ENCODE results near the gene TIAM1. TPM values are rescaled to one million over a fixed set of nuclear protein-coding genes. Genes with fewer than 3 reads are reported as not detected.

The TIAM1 gene
- polyA plus RNA-seq, 4 donors = 12.4 to 18.6 (median 16.4) TPM

DNA sequence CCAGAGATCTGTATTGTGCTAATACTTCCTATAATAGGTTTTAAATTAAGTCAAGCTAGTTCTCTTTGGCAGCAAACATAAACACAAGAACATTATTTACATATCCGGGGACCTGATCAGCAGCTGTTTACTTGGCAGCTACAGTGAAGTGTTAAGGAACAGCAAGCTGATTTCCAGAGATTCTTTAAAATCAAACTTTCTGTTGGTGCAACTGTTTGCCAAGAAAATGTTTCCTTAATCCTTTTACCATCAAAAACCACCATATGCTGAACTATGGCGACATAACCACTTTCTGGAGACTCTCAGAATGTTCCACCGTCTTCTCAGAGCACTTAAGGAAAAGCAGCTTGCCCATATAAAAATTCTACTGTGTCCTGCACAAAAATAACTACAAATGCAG is 198.8 kb downstream of the TIAM1 start:
- DNase-seq (ENCODE audit: low read depth in 4 of 4, low spot score in 3 of 4) = no peak

DNA sequence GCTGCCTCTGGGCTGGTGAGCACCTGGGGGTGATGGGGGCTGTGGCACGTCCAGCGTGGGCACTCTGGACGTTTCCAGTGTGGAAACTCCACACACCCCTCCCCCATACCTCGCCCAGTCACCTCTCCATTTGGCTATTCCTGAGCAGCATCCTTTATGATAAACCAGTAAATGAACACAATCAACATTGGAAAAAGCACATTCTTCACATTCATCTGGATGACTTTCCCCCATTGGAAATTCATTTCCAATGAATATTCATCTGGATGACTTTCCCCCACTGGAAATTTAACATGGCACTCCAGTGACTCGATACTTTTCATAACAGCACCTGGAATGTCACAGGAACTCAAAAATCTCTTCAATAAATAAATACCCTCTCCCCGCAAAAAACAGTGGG is 201.0 kb downstream of the TIAM1 start:
- DNase-seq (ENCODE audit: low read depth in 4 of 4, low spot score in 3 of 4) = no peak

DNA sequence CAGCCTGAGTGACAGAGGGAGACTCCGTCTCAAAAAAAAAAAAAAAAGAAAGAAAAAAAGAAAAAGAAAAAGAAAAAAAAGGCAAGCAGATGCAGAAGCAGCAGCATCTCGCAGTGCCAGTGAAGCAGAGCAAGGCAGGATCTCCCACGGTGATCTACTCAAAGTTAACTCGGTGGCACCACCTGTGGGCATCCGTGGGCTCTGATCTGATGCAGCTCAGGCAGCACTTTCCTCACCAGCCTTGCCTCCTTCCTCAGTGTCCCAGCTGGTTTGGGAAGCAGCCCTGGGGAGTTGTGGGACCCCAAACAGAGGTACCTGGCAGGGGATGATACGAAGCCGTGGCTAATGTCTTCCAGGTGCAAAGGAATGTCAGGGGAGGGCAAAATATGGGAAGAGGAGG is 201.5 kb downstream of the TIAM1 start:
- no peak for DNase-seq (ENCODE audit: low read depth in 4 of 4, low spot score in 3 of 4)

DNA sequence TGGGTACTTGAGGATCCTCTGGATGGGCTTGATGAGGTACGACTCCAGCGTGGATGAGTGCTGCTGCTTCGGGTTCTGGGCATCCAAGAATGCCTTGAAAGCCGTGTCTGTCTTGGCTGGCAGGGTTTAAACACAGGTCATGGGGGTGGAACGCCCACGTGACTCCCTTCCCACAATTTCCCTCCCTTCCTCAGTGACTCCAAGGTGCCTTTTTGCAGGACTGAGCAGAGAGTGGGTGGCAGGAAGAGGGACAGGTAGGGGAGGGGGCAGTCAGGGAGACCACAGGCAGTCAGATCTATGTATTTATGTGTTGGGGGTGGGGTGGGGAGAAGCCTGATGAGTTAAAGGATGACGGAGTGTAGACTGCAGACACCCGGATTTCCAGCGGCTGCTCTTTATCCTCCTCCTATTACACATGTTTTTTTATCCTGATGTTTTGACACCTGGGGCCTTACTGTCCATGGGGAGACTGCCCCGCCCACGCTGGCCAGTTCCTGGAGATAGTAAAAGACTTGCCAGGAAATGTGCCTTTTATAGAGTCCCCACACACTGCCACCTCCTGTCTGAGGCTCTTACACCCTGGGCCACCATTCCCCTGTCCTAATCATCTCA is 202.6 kb downstream of the TIAM1 start:
- DNase-seq (ENCODE audit: low read depth in 4 of 4, low spot score in 3 of 4) = no peak

DNA sequence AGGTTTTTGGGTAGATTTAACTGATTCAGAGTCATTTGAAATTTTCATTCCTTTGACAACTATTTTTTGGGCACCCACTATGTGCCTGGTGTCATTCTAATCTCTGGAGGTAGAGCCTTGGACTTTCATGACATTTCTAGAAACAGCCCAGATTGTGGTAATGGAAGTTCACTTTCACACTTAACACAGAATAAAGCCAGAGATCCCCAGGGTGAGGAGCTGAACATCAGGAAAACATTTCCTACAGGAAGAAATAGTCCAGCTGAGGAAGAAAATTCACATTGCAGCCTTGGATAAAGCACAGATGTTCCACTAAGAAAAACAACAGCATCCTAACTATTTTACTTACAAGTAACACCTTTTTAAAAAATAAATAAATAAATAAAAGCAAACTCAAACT is 203.4 kb downstream of the TIAM1 start:
- DNase-seq (ENCODE audit: low read depth in 4 of 4, low spot score in 3 of 4) = no peak

DNA sequence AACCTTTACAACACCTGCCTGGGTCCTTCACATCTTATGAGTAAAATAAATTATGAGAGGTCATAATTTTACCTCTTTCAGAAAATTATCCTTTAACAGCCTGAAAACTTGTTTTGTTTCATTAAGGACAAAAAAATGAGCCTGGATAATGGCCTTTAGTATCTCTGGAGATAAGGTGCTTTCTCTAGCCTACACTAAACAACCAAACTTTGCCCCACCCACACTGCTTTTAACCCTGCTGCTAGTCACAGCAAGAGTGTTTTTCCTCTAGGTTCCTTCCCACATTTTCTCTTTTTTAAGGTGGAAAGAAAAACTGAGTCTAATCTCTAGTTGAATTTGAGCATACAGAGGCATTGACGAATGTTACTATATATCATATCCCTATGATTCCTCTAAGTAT is 204.0 kb downstream of the TIAM1 start:
- DNase-seq (ENCODE audit: low read depth in 4 of 4, low spot score in 3 of 4) = no peak

DNA sequence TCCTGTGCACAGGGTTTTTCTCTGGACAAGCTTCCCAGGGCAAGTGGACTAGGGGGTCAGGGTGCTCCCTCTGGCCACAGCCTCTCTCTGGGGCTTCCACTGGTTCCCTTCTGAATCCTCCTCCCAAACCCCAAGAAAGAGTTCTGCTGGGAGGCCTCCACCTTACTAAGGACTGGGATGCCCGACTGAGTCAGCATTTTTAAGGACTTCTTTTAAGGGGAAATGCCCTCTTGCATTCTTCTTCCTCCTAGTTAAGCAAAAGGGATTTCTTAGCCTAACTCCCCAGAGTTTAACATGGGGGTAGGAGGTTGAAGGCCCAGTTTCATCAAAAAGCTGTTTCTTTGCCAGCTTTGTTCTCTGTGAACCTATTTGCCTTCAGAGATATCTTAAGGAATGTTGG is 206.1 kb downstream of the TIAM1 start:
- no peak for DNase-seq (ENCODE audit: low read depth in 4 of 4, low spot score in 3 of 4)

DNA sequence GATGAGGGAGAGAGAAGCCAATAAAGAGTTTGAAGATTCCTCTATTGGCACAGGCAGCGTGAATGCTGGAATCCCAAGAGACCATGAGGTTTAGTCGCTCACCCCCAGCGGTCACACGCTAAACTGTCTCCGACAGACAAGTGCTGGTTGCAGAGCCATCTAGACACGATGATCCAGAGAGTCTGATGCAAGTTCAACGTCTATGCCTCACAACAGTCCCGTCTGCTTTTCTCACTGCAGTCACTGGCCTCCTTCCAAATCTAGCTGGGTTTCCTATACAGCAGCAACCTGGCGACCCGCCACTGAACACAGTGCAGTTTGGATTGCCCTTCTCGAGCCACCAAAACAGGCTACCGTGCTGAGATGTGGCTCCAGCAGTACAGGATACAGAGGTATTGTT is 207.2 kb downstream of the TIAM1 start:
- DNase-seq (ENCODE audit: low read depth in 4 of 4, low spot score in 3 of 4) = no peak

DNA sequence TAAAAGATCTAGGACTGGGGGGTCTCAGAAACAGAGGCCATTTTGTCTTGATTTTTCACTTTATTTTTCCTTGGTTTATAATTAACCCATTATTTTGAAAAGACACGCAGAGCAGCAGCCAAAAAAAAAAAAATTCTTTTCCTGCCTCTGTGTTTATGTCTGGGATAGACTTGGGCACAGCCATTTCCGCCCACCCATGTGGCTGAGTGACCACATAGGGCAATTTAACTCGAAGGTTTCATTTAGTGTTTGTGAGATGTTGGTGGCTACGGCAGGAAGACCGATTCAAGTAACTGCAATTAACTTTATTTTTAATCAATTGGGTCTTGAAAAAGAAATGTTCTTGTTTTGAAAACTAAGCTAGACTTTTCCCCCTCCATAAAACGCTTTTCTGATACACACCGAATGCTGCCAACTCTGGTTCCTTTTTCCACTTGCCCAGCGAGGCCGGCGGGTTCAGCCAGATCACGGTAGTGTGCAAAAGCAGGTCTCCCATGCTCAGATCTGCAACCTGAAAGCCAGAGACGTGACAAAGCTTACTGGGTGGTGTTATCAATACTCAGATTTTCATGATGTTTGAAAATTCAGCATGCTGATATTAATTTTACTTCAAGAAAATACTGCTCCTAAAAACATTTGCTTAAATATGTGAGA is 208.4 kb downstream of the TIAM1 start:
- no peak for DNase-seq (ENCODE audit: low read depth in 4 of 4, low spot score in 3 of 4)

DNA sequence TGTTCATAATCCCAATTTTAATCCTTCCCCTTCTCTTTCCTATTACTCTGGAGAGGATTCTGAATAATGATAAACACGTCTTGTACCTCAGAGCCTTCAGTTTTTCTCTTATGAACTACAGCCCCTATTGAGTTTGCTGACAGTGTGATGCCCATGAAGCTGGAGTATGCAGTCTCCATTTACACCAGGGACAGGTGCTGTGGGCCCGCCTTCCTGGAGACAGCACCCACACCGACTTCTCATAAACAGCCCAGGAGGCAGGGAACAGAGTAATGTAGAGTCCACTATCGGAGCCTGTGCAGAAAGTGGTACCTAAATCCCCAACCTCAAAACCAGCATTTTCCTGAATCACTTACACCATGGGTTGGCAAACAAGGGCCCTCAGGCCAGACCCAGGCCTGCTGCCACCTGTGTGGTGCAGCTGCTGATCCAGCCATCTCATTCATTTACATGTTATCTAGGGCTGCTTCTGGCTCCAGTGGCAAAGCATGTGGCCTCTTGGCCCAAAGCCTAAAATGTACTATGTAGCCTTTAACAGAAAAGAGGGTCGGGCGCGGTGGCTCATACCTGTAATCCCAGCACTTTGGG is 210.7 kb downstream of the TIAM1 start:
- no peak for DNase-seq (ENCODE audit: low read depth in 4 of 4, low spot score in 3 of 4)

DNA sequence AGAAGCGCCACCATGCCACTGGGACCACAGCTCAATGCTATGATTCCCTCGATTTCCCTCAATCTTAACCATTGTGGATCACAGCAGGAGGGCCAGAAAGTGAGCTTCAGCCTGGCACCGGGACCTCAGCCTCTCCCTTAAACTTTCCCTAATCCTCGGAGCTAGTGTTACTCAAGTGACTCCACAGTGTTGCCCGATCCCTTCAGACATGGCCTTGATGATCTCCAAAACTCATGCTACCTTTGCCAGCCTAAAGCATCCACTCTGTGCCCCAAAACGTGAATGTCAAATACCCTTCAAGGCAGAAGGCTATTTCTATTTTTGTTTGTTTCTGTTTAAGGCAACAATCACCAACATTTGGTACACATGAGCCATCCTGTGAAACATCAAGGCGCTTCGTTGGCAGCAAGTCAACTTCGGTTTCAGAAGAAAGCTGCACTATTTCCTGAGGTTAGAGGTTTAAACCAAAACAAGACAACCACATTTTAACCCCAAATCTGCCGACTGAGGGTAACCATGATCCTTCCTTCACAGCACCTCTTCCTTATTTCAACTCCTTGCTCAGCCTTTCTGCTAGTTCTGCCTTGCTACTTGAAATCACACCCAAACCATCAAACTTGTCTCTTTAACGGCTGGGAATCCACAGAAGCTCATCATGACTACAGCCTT is 211.4 kb downstream of the TIAM1 start:
- no peak for DNase-seq (ENCODE audit: low read depth in 4 of 4, low spot score in 3 of 4)

DNA sequence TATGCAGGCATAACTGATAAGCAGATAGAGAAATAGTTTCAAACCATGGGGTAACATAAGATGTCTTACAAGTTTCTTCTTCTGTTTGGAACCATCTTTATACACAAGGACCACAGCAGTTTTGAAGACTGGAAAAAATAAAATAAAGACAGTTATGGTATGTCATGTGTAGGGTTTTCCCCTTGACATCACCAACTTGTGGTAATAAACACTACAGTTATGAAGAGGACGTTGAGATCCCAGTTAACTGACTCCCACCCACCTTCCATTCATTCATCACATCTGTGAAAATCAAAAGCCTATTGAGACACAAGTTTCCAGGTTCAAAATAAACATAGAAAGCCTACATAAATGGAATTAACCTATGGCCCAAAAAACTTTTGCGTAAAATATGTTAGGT is 213.2 kb downstream of the TIAM1 start:
- no peak for DNase-seq (ENCODE audit: low read depth in 4 of 4, low spot score in 3 of 4)

DNA sequence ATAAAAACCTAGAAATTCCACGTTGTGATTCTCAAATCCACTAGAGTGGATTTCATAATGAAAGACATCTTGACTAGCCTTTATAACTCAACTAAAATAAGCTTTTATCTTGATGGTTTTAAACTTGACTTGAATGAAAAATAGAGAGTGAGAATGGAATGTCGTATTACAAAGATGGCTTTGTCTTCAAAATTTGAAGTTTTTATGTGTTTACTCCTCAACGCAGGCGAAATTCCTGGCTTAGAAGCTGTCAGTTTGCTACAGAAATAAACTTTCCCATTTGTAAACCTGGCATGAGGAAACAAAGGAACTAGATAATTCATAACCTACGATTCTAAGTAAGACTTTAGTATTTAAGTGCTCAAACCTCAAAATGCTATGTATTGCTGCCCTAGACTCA is 215.8 kb downstream of the TIAM1 start:
- DNase-seq (ENCODE audit: low read depth in 4 of 4, low spot score in 3 of 4) = no peak

DNA sequence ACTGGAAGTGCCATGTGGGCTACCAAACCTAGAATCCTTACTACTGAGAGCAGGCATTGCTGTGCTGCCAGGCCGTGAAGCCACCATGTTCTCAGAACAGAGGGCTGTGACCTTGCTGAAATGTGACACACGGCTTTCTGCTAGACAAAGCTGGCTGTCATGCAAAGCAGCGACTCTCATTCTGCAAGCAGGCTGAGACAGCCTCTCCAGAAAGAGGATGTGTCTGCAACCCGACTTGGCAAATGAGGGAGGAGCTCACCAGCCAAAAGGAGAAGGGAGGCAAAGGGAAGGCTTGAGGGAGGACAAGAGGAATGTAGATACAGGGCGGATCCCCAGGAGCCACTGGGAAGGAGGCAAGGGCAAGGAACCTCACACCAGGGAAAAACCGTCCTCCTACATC is 220.1 kb downstream of the TIAM1 start:
- DNase-seq (ENCODE audit: low read depth in 4 of 4, low spot score in 3 of 4) = no peak

DNA sequence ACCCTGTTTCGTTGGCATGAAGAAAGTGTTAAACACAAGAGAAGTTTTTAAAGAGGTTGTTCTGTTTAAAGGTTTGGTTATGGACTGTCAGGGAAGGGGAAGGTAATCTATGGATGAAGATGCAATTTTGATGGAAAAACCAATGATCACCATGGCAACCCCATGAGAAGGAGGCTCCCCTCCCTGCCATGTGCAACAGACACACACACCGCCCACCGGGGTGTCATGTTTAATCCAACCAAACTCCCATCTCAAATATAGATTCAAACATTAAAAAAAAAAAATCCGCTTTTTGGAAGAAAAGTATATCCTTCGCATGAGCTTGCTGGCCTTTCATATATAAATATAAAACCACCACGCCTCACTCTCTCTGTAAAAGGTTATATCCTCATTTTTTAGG is 224.9 kb downstream of the TIAM1 start:
- DNase-seq (ENCODE audit: low read depth in 4 of 4, low spot score in 3 of 4) = no peak

DNA sequence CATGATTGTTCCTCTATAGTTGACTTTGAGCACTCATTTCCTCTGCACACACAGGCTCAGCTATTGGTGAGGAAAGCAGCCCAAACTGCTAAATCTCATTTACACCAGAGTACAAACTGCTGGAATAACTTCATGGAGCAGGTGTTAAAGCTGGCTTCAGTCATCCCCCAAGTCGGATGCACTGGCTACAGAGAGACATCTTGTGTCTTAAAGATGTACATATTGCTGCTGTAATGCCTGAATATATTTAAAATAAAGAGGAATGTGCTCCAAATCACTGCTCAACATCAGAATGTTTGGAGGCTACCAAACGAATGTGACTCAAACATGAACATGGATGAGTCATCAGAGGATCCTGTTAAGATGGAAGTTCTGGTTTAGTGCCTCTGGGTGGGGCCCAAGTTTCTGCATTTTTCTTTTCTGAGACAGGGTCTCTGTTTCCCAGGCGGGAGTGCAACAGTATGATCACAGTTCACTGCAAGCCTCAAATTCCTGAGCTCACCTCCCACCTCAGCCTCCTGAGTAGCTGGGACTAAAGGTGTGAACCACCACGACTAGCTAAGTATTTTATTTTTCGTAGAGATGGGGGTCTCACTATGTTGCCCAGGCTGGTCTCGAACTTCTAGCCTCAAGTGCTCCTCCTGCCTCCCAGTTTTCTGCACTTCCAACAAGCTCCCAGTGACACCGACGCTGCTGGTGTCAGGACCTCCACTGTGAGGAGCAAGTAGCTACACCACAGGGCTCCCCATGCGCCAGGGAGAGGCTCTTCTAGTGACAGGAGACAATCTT is 226.7 kb downstream of the TIAM1 start:
- no peak for DNase-seq (ENCODE audit: low read depth in 4 of 4, low spot score in 3 of 4)

DNA sequence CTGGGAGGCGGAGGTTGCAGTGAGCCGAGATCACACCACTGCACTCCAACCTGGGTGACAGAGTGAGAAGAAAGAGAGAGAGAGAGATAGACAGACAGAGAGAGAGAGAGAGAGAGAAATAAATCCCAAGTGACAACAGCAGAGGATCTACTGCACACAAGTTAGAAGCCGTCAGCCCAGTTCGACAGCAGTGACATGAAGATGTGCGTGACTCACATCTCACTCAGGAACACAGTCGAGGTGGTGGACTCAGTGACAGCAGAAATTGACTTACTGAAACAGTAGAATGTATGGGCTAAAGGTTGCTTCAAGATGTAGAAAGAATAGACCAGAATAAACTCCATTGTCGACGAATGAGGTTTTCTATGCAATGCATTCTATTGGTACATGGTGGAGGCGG is 228.8 kb downstream of the TIAM1 start:
- DNase-seq (ENCODE audit: low read depth in 4 of 4, low spot score in 3 of 4) = no peak

DNA sequence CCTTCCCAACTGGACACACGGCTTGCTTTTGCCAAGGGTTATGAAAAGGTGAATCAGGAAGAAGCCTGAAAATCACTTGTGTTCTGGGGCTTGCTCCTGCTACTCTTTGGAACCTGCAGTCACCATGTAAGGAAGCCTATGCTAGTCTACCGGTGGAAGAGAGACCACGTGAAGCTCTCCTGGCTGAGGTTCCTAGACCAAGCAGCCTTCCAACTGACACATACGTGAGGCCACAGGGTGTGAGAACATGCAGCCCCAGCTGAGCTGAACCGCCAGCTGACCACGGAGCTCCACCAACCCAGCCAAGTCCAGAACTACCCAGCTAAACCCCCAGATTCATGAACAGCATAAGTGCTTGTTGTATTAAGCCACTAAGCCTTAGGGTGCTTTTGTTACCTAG is 233.0 kb downstream of the TIAM1 start:
- no peak for DNase-seq (ENCODE audit: low read depth in 4 of 4, low spot score in 3 of 4)

DNA sequence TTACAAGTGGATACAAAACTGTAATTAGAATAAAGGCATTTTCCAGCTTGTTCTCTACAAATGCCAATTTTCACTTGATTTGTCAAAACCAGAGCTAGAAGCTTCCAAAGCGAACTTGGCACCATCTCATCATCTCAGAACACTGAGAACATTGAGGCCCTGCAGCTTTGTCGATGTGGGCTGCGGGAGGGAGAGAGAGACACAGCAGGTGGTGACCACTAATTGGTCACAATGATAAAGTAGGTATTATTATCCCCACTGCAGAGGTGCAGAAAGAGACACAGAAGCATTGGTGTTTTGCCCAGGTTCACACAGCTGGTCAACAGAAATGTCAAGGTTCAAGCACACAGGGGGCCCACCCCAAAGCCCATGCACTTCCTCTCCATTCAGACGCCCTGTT is 233.6 kb downstream of the TIAM1 start:
- no peak for DNase-seq (ENCODE audit: low read depth in 4 of 4, low spot score in 3 of 4)

DNA sequence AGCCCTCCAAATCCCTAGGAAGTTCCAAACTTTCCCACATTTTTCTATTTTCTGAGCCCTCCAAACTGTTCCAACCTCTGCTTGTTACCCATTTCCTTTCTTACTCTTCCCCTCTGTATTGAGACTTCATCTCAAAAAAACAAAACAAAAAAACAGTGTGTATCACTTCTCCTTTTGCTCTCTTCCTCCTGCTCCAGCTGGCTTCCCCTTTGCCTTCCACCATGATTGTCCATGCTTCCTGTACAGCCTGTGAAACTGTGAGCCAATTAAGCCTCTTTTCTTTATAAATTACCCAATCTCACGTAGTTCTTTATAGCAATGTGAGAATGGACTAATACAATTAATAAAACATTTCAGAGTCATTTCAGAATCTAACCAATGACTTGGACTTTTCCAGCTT is 236.2 kb downstream of the TIAM1 start:
- no peak for DNase-seq (ENCODE audit: low read depth in 4 of 4, low spot score in 3 of 4)

DNA sequence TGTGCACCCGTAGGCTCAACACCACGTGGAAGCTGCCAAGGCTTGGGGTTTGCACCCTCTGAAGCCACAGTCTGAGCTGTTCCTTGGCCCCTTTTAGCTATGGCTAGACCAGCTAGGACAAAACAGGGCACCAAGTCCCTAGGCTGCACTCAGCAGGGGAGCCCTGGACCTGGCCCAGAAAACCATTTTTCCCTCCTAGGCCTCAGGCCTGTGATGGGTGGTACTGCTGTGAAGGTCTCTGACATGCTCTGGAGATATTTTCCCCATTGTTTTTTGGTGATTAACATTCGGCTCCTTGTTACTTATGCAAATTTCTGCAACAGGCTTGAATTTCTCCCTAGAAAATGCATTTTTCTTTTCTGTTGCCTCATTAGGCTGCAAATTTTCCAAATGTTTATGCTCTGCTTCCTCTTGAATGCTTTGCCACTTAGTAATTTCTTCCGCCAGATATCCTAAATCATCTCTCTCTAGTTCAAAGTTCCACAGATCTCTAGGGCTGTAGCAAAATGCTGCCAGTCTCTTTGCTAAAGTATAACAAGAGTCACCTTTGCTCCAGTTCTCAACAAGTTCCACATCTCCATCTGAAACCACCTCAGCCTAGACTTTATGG is 236.8 kb downstream of the TIAM1 start:
- no peak for DNase-seq (ENCODE audit: low read depth in 4 of 4, low spot score in 3 of 4)
